ENCODE data around the gene PGRMC2.

DNA sequence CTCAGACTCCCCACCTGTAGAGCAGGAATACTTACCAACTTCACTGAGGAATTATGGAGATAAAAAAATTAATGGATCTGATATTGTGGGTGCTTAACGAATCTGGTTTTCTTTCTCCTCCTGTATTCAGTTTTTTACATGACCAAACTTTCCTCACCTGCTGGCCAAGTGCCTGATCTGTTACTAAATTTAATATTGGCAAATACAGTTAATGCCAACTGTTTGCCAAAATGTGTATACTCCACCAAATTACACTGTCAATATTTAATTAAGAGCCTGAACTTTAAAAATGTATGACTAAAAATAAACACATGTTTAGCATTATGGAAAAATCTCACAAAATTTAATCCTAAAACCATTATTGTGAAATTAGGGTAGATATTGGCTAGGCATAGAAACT lies 3.3 kb downstream of the PGRMC2 start:
- TF ChIP-seq, protein P1, sequence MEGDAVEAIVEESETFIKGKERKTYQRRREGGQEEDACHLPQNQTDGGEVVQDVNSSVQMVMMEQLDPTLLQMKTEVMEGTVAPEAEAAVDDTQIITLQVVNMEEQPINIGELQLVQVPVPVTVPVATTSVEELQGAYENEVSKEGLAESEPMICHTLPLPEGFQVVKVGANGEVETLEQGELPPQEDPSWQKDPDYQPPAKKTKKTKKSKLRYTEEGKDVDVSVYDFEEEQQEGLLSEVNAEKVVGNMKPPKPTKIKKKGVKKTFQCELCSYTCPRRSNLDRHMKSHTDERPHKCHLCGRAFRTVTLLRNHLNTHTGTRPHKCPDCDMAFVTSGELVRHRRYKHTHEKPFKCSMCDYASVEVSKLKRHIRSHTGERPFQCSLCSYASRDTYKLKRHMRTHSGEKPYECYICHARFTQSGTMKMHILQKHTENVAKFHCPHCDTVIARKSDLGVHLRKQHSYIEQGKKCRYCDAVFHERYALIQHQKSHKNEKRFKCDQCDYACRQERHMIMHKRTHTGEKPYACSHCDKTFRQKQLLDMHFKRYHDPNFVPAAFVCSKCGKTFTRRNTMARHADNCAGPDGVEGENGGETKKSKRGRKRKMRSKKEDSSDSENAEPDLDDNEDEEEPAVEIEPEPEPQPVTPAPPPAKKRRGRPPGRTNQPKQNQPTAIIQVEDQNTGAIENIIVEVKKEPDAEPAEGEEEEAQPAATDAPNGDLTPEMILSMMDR (IDR thresholded peaks at IDR 0.05; ENCODE audit: low read depth, low read length) = no peak
- TF ChIP-seq, protein P2, sequence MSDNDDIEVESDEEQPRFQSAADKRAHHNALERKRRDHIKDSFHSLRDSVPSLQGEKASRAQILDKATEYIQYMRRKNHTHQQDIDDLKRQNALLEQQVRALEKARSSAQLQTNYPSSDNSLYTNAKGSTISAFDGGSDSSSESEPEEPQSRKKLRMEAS (IDR thresholded peaks at IDR 0.05; ENCODE audit: low read depth, low read length) = no peak
- TF ChIP-seq POLR2A (IDR thresholded peaks at IDR 0.05; ENCODE audit: extremely low read depth, insufficient read length) = no peak

All from NB4 (cell line).